Activated T-helper 1 cell treated with Interleukin-2 at 50 U/mL for 16 hours (primary cell): ENCODE data around the gene TRPC4AP.

ENCODE experiments used
- DNase-seq: peaks from one replicate; pipeline ENCODE4 v3.0.0-alpha.2; 2020; ENCODE audit warnings: low read depth

Gene TRPC4AP

DNA sequence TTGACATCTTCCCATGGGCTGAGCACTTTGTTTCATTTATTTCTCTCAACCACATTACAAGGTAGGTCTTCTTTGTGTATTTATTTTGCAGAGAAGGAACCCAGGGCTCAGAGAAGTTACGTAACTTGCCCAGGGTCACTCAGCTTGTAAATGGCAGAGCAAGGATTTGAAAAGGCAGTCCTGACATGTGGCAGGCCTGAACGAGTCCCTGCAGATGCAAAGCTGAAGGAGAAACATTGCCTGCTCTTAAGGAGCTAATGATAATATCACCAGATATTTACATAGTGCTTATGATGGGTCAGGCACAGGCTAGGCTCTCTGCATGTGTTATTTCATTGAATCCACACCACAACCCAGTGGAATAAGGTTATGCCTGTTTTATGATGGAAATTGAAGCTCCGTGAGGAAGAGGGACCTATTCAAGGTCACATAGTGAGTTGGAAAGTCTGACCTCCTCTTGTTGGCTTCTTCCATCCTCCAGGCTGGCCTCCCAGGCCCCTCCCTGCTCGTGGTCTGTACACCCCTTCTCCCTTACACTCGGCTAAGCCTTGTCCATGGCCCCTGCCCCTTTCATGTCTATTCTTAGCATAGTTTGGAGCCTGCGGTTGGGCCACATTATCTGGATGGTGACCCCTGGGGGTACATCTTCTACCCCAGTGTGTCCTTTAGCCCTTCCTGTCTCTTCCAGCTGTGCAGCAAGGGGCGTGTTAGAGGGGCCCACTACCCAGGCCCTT is 124.4 kb downstream of the TRPC4AP start:
- DNase-seq, result no peak

DNA sequence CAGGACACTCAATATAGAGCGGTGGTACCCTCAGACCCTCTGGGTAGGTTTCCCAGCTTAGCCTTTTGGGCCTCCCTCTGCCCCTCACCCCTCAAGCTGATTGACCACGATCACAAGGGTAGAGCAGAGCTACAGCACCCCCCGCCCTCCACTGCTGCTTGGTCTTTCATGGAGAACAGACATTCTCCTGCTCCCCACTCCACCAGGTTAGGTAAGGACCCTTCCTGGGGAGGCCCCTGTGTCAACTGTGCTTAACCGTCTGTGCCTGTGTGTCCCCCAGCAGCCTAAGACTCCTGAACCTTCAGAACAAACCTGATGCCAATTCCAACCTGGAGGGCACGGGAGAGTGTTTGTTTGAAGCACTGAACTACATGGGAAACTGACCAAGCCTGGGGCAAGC is 125.2 kb downstream of the TRPC4AP start:
- no peak for DNase-seq

GRCh38 chr20:34965051-34965450 is 127.6 kb downstream of the TRPC4AP start:
- DNase-seq, result no peak

GRCh38 chr20:34964486-34964885 is 128.1 kb downstream of the TRPC4AP start:
- DNase-seq, result no peak

GRCh38 chr20:34956751-34957472 is 135.7 kb downstream of the TRPC4AP start:
- no peak for DNase-seq

DNA sequence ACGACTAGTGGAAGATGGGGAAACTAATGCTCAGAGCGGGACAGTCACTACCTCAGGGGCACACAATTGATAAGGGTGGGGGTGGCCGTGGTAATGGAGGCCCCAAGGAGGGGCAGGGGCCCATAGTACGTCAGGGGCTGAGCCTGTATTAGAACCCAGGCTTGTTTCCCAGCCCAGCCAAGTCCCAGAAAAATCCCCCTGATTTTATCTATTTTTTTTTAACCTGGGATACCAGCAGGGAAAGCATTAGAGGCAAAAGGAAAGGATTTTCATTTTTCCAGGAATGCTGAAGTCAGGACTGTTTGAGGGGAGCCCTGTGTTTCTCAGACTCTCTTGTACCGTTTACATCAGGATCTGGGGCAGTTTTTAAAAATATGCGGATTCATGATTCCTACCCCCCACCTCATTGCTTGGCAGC is 136.6 kb downstream of the TRPC4AP start:
- DNase-seq, result no peak

DNA sequence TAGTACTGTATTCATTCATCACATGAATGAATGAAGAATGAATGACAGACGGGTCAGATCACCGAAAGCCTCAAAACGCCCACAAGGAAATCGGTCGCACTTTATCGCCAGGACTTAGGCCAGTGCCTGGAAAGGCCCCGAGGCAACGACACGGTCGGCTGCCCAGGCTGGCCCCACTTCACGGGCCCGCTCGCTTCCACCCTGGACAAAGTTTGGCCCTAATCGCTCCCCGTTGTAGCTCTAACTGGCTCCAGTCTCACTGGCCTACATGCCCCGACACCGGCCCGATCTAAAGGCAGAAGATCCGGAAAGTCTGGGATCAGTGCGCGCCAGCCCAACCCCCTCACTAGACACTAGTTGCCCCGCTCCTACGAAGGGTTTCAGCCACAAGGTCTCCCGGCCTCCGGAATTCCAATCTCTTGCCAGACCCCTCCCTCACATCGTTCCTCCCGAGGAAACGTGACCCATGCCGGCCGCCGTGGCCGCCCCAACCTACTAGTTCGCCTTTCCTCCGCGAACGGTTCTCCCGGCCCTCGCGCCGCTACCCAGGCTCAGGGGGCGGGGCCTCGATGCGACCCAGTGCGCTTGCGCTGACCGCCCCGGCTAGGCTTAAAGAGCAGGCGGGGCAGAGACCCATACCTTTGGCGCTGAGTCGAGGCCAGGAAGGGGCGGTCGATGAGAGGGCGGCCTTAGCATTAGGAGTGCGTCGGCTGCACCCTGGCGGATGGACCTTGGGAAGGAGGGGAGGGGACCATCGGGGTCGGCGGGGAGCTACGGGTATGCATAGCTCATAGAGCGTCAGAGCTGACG is 137.2 kb downstream of the TRPC4AP start, which contains the start of the genes GSS and MYH7B:
GSS (minus strand) TSS at position 576 of the 810 bp plus-strand sequence. CDS start 3,954 bp downstream, outside the sequence.
MYH7B (plus strand) TSS at position 638 of the 810 bp plus-strand sequence. CDS start 22,138 bp downstream, outside the sequence.
- DNase-seq, result peak; percentile 93

- no peak for DNase-seq
These were observed 137.7 kb downstream of the TRPC4AP start for GRCh38 chr20:34954904-34955230.

DNA sequence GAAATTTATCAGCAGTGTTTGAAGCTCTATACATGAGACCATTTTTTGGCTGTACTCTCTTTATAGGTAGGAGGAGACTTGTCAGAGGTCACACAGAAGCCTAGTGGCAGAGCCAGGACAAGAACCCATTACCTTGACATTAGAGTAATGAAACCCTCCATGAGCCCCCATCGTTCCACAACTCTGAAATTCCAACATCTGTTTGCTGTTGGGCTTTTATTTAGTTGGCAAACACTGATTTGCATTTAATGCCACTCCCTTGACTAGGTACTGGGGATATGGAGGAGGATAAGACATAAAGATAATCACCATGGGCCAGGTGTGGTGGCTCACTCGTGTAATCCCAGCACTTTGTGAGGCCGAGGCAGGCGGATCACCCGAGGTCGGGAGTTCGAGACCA is 138.6 kb downstream of the TRPC4AP start:
- DNase-seq, result no peak

DNA sequence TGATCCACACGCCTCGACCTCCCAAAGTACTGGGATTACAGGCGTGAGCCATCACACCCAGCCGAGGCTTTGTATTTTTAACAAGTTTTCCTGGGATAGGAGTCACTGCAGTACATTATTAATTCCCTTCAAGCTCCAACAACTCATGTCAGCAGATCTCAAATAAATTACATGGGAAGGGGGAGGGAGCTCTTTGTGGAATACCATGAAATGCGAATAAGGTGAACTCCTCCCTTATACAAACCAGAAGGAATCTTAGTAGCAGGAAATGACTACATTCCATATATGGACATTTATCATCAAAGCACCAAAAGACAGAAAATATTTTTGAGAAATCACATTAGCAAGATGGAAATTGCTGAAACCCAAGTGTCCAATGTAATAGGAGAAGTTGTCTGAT is 139.9 kb downstream of the TRPC4AP start:
- no peak for DNase-seq
